ENCODE results near the gene ZNF234. TPM values are rescaled to one million over a fixed set of nuclear protein-coding genes. Genes with fewer than 3 reads are reported as not detected.

ZNF234 gene
- total and polyA plus RNA-seq, 2 of the 4 experiments (the other 2 are of a cell fraction) = 4.0 to 15.8 TPM

DNA sequence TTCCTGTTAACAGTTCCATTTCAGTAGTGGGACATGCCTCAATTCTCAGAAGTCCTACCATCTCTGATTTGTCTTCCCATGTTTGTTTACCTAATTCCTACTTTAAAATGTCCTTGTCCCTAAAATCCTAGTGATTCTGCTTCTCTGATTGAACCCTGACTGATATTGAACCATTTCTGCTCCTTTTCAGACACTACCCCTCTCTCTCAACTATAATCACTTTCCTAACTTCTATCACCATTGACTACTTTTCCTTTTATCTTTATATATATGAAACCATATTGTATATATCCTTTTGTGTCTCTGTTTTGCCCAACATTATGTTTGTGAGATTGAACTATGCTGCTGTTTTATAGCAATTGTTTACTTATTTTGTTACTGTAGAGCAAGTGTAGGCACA, 55.4 kb downstream of the ZNF234 start:
- no peak overlapping the region for H2AK5ac ChIP-seq (ENCODE audit: low read depth, low read length)
- in situ Hi-C loops (cut with MboI; ENCODE audit: low sequenced_read_pairs) (no loop called here), intact Hi-C loops (cut with micrococcal nuclease) (no loop called here), dilution Hi-C loops (cut with HindIII; ENCODE audit: low sequenced_read_pairs, unreplicated experiment) (no loop called here)
- H3K9ac ChIP-seq (ENCODE audit: low read depth, low read length) = no peak overlapping the region
- no peaks in the 10 kb centered on the region for H3K4me1 ChIP-seq (ENCODE audit: control insufficient read depth, insufficient read depth, low read length)
- H3K4ac ChIP-seq (ENCODE audit: low read depth, low read length) = no peak overlapping the region
- no peak overlapping the region for H2BK5ac ChIP-seq (ENCODE audit: low read depth, low read length, poor library complexity, severe bottlenecking)
- H3K27ac ChIP-seq (ENCODE audit: insufficient read depth, low read length) = no peak overlapping the region
- H3K79me1 ChIP-seq (ENCODE audit: low read depth in 1 of 2, low read length in 2 of 2) = no peaks in the 10 kb centered on the region
- no TSS peak for BruUV-seq (replicated peaks)
- no peak overlapping the region for H4K8ac ChIP-seq (ENCODE audit: low read depth in 2 of 2, low read length in 2 of 2)
- H4K5ac ChIP-seq (ENCODE audit: low read depth, low read length) = no peak overlapping the region
- no peak overlapping the region for H3K56ac ChIP-seq (ENCODE audit: extremely low read depth, insufficient read depth, low read length)
- no peak overlapping the region for H3K4me3 ChIP-seq (ENCODE audit: insufficient read depth, low read depth, low read length)
- no peak overlapping the region for H3K18ac ChIP-seq (ENCODE audit: low read depth, low read length)
- H2BK15ac ChIP-seq (ENCODE audit: low read depth, low read length) = no peak overlapping the region
- H2AFZ ChIP-seq (replicated peaks; ENCODE audit: low read length, poor library complexity) = no peak overlapping the region
- POLR2A ChIA-PET (ENCODE audit: unreplicated experiment) = no interaction called here
- no peaks in the 10 kb centered on the region for H3K9me3 ChIP-seq (ENCODE audit: control insufficient read depth, insufficient read depth, low read length)
- ATAC-seq (ENCODE audit: low read depth) (no peak), DNase-seq (no peak)
- no peak overlapping the region for H2BK20ac ChIP-seq (ENCODE audit: low read depth, low read length)
- TF ChIP-seq CEBPB (IDR thresholded peaks at IDR 0.05; ENCODE audit: low read depth, low read length) = no peak
- TF ChIP-seq BHLHE40 (IDR thresholded peaks at IDR 0.05; ENCODE audit: low read depth, low read length) = no peak
- no peak for TF ChIP-seq ELK1 (IDR thresholded peaks at IDR 0.05; ENCODE audit: borderline replicate concordance, low read depth, low read length)
- no peak for TF ChIP-seq POLR2A (IDR thresholded peaks at IDR 0.05; ENCODE audit: low read depth, low read length)
- TF ChIP-seq CTCF (conservative IDR thresholded peaks at IDR 0.05; ENCODE audit: low read depth, low read length) = no peak
- no peak for TF ChIP-seq NFE2L2 (IDR thresholded peaks at IDR 0.05; ENCODE audit: low read depth, low read length)
- no peak for TF ChIP-seq USF2 (IDR thresholded peaks at IDR 0.05; ENCODE audit: low read depth, low read length)
- TF ChIP-seq CHD1 (IDR thresholded peaks at IDR 0.05; ENCODE audit: low read depth, low read length) = no peak
- TF ChIP-seq FOS (IDR thresholded peaks at IDR 0.05; ENCODE audit: low read depth, low read length) = no peak
- no peak for TF ChIP-seq MAFK (IDR thresholded peaks at IDR 0.05; ENCODE audit: low read depth, low read length)
- TF ChIP-seq MXI1 (IDR thresholded peaks at IDR 0.05; ENCODE audit: borderline replicate concordance, low read depth, low read length) = no peak
- no peak for TF ChIP-seq MAZ (IDR thresholded peaks at IDR 0.05; ENCODE audit: borderline replicate concordance, low read depth, low read length)
- TF ChIP-seq RCOR1 (IDR thresholded peaks at IDR 0.05; ENCODE audit: insufficient replicate concordance, low read length) = no peak
- TF ChIP-seq RFX5 (IDR thresholded peaks at IDR 0.05; ENCODE audit: low read depth, low read length) = no peak
- H4K91ac ChIP-seq (ENCODE audit: insufficient read depth, low read depth, low read length) = no peak overlapping the region
- H3K9me1 ChIP-seq (ENCODE audit: insufficient read depth, low read length) = no peaks in the 10 kb centered on the region
- H4K20me1 ChIP-seq (ENCODE audit: insufficient read depth, low read length) = no peaks in the 10 kb centered on the region
- no peaks in the 10 kb centered on the region for H3K36me3 ChIP-seq (ENCODE audit: control insufficient read depth, insufficient read depth, low read length)
- H3K27me3 ChIP-seq (ENCODE audit: control insufficient read depth, insufficient read depth, low read length) = no peaks in the 10 kb centered on the region
- CTCF ChIA-PET = no interaction called here
- H2AK9ac ChIP-seq (replicated peaks; ENCODE audit: low read depth, low read length, poor library complexity) = no peak overlapping the region
- no peak overlapping the region for H3K23ac ChIP-seq (ENCODE audit: low read depth, low read length)
- no peak overlapping the region for H2BK120ac ChIP-seq (ENCODE audit: low read depth, low read length)
- no peak overlapping the region for H3K4me2 ChIP-seq (ENCODE audit: low read depth, low read length)
- no peak overlapping the region for H3K14ac ChIP-seq (replicated peaks; ENCODE audit: low read depth, low read length)

All from IMR-90 (cell line).